ENCODE data around the gene AK5. TPM values are rescaled to one million over a fixed set of nuclear protein-coding genes. Genes with fewer than 3 reads are reported as not detected.
A peak's percentile ranks its signal among the peaks of the same experiment; 100 is the strongest.

AK5 gene
- total and polyA plus RNA-seq, 5 donors from 2014 or later = 7.3 to 22.5 (median 9.7) TPM

GRCh38 chr1:77556045-77556444 lies 274.2 kb downstream of the AK5 start:
- ATAC-seq (ENCODE audit: low read depth in 2 of 2) = no peak
- Histone ChIP-seq H3K4me1 (ENCODE audit: control insufficient read depth, insufficient read depth, low read length, poor library complexity, severe bottlenecking) (no peaks in the 10 kb centered on the region), H3K4me3 (ENCODE audit: low read depth, low read length) (no peak overlapping the region), H3K9me3 (ENCODE audit: control insufficient read depth in 2 of 2, low read length in 2 of 2) (no peaks in the 10 kb centered on the region), H3K27ac (ENCODE audit: insufficient read depth, low read length, poor library complexity, severe bottlenecking) (no peak overlapping the region), H3K36me3 (ENCODE audit: control insufficient read depth, insufficient read depth, low read length) (peaks cover 4% of the 10 kb centered on the region), H3K27me3 (ENCODE audit: control insufficient read depth, insufficient read depth, low read length) (no peaks in the 10 kb centered on the region)
- Mint-ChIP-seq H3K36me3 (peaks cover 28% of the 10 kb centered on the region), H3K27me3 (peaks cover 7% of the 10 kb centered on the region), H3K4me3 (no peak overlapping the region), H3K27ac (peak overlapping the region in 1 of 3 donors; percentile 36), H3K9me3 (peaks cover 0 to 1% (median 0%) of the 10 kb centered on the region in 7 donors), H3K4me1 (peaks cover 3 to 16% (median 6%) of the 10 kb centered on the region in 4 donors)
- no peak for DNase-seq

GRCh38 chr1:77557053-77557452 lies 275.2 kb downstream of the AK5 start:
- H3K27ac Mint-ChIP-seq = peak overlapping the region in 1 of 3 donors; percentile 77
- H3K36me3 ChIP-seq (ENCODE audit: control insufficient read depth, insufficient read depth, low read length) = peaks cover 5% of the 10 kb centered on the region
- no peaks in the 10 kb centered on the region for H3K4me1 ChIP-seq (ENCODE audit: control insufficient read depth, insufficient read depth, low read length, poor library complexity, severe bottlenecking)
- H3K9me3 Mint-ChIP-seq = peaks cover 0 to 4% (median 0%) of the 10 kb centered on the region in 7 donors
- ATAC-seq (ENCODE audit: low read depth in 2 of 2) (no peak), DNase-seq (no peak)
- no peak overlapping the region for H3K4me3 Mint-ChIP-seq
- no peak overlapping the region for H3K27ac ChIP-seq (ENCODE audit: insufficient read depth, low read length, poor library complexity, severe bottlenecking)
- H3K9me3 ChIP-seq (ENCODE audit: control insufficient read depth in 2 of 2, low read length in 2 of 2) = no peaks in the 10 kb centered on the region
- H3K27me3 ChIP-seq (ENCODE audit: control insufficient read depth, insufficient read depth, low read length) = no peaks in the 10 kb centered on the region
- H3K4me3 ChIP-seq (ENCODE audit: low read depth, low read length) = no peak overlapping the region
- peaks cover 31% of the 10 kb centered on the region for H3K36me3 Mint-ChIP-seq
- peaks cover 4 to 16% (median 6%) of the 10 kb centered on the region in 4 donors for H3K4me1 Mint-ChIP-seq
- no peaks in the 10 kb centered on the region for H3K27me3 Mint-ChIP-seq

- H3K27ac Mint-ChIP-seq = peak overlapping the region in 1 of 3 donors; percentile 58
- H3K9me3 Mint-ChIP-seq = peaks cover 0 to 4% (median 0%) of the 10 kb centered on the region in 7 donors
- peak in 1 of 2 donors; percentile 13 for ATAC-seq (ENCODE audit: low read depth in 2 of 2)
- H3K4me1 Mint-ChIP-seq = peaks cover 5 to 20% (median 9%) of the 10 kb centered on the region in 4 donors
- no peaks in the 10 kb centered on the region for H3K9me3 ChIP-seq (ENCODE audit: control insufficient read depth in 2 of 2, low read length in 2 of 2)
- peaks cover 11% of the 10 kb centered on the region for H3K36me3 ChIP-seq (ENCODE audit: control insufficient read depth, insufficient read depth, low read length)
- H3K4me3 Mint-ChIP-seq = no peak overlapping the region
- H3K27me3 Mint-ChIP-seq = no peaks in the 10 kb centered on the region
- no peak for DNase-seq
- no peak overlapping the region for H3K27ac ChIP-seq (ENCODE audit: insufficient read depth, low read length, poor library complexity, severe bottlenecking)
- H3K27me3 ChIP-seq (ENCODE audit: control insufficient read depth, insufficient read depth, low read length) = no peaks in the 10 kb centered on the region
- no peak overlapping the region for H3K4me3 ChIP-seq (ENCODE audit: low read depth, low read length)
- no peaks in the 10 kb centered on the region for H3K4me1 ChIP-seq (ENCODE audit: control insufficient read depth, insufficient read depth, low read length, poor library complexity, severe bottlenecking)
- peaks cover 23% of the 10 kb centered on the region for H3K36me3 Mint-ChIP-seq
These were observed 276.9 kb downstream of the AK5 start for GRCh38 chr1:77558591-77559164.

- H3K4me3 ChIP-seq (ENCODE audit: low read depth, low read length) = no peak overlapping the region
- no peaks in the 10 kb centered on the region for H3K27me3 Mint-ChIP-seq
- H3K27ac Mint-ChIP-seq = no peak overlapping the region
- H3K36me3 ChIP-seq (ENCODE audit: control insufficient read depth, insufficient read depth, low read length) = peaks cover 27% of the 10 kb centered on the region
- no peak for ATAC-seq (ENCODE audit: low read depth in 2 of 2)
- no peaks in the 10 kb centered on the region for H3K9me3 ChIP-seq (ENCODE audit: control insufficient read depth in 2 of 2, low read length in 2 of 2)
- H3K4me3 Mint-ChIP-seq = no peak overlapping the region
- no peak overlapping the region for H3K27ac ChIP-seq (ENCODE audit: insufficient read depth, low read length, poor library complexity, severe bottlenecking)
- peaks cover 0 to 3% (median 0%) of the 10 kb centered on the region in 7 donors for H3K9me3 Mint-ChIP-seq
- peaks cover 4 to 17% (median 9%) of the 10 kb centered on the region in 4 donors for H3K4me1 Mint-ChIP-seq
- peaks cover 22% of the 10 kb centered on the region for H3K36me3 Mint-ChIP-seq
- no peak for DNase-seq
- no peaks in the 10 kb centered on the region for H3K27me3 ChIP-seq (ENCODE audit: control insufficient read depth, insufficient read depth, low read length)
- H3K4me1 ChIP-seq (ENCODE audit: control insufficient read depth, insufficient read depth, low read length, poor library complexity, severe bottlenecking) = no peaks in the 10 kb centered on the region
These were observed 278.9 kb downstream of the AK5 start for GRCh38 chr1:77560741-77561140.

GRCh38 chr1:77562596-77563150 lies 280.9 kb downstream of the AK5 start:
- no peak overlapping the region for H3K27ac ChIP-seq (ENCODE audit: insufficient read depth, low read length, poor library complexity, severe bottlenecking)
- H3K27me3 ChIP-seq (ENCODE audit: control insufficient read depth, insufficient read depth, low read length) = no peaks in the 10 kb centered on the region
- ATAC-seq (ENCODE audit: low read depth in 2 of 2) (no peak), DNase-seq (no peak)
- Mint-ChIP-seq H3K27ac (peak overlapping the region in 1 of 3 donors; percentile 31), H3K4me3 (no peak overlapping the region), H3K9me3 (peaks cover 0 to 3% (median 0%) of the 10 kb centered on the region in 7 donors), H3K4me1 (peaks cover 4 to 10% (median 7%) of the 10 kb centered on the region in 4 donors), H3K27me3 (no peaks in the 10 kb centered on the region), H3K36me3 (peaks cover 33% of the 10 kb centered on the region)
- H3K4me3 ChIP-seq (ENCODE audit: low read depth, low read length) = no peak overlapping the region
- no peaks in the 10 kb centered on the region for H3K4me1 ChIP-seq (ENCODE audit: control insufficient read depth, insufficient read depth, low read length, poor library complexity, severe bottlenecking)
- no peaks in the 10 kb centered on the region for H3K9me3 ChIP-seq (ENCODE audit: control insufficient read depth in 2 of 2, low read length in 2 of 2)
- peaks cover 46% of the 10 kb centered on the region for H3K36me3 ChIP-seq (ENCODE audit: control insufficient read depth, insufficient read depth, low read length)

DNA sequence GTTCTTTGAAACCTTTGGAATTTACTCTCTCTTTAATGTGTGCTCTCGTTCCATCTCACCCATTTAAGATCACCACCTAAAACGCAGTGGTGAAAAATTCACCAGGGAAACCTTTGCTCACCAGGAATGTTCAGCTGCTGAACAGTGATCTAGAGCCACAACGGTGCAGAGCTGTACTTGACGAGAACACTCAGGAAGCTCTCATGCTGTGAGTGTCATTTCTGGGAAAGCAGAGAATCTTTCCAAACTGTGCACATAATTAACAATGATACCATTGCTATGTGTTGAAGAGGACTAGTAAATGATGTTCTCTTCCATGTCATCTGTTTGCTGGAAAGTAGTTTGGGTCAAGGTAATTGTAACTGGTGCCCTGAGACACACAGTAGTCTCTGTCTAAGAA lies 283.5 kb downstream of the AK5 start:
- Histone ChIP-seq H3K4me1 (ENCODE audit: control insufficient read depth, insufficient read depth, low read length, poor library complexity, severe bottlenecking) (no peaks in the 10 kb centered on the region), H3K36me3 (ENCODE audit: control insufficient read depth, insufficient read depth, low read length) (peaks cover 52% of the 10 kb centered on the region), H3K27me3 (ENCODE audit: control insufficient read depth, insufficient read depth, low read length) (no peaks in the 10 kb centered on the region), H3K9me3 (ENCODE audit: control insufficient read depth in 2 of 2, low read length in 2 of 2) (no peaks in the 10 kb centered on the region), H3K4me3 (ENCODE audit: low read depth, low read length) (no peak overlapping the region), H3K27ac (ENCODE audit: insufficient read depth, low read length, poor library complexity, severe bottlenecking) (no peak overlapping the region)
- ATAC-seq (ENCODE audit: low read depth in 2 of 2) (no peak), DNase-seq (no peak)
- Mint-ChIP-seq H3K4me3 (no peak overlapping the region), H3K27ac (peak overlapping the region in 1 of 3 donors; percentile 32), H3K27me3 (no peaks in the 10 kb centered on the region), H3K4me1 (peaks cover 2 to 10% (median 5%) of the 10 kb centered on the region in 4 donors), H3K9me3 (peaks cover 0 to 3% (median 0%) of the 10 kb centered on the region in 7 donors), H3K36me3 (peaks cover 42% of the 10 kb centered on the region)

- Mint-ChIP-seq H3K36me3 (peaks cover 46% of the 10 kb centered on the region), H3K9me3 (no peaks in the 10 kb centered on the region), H3K27me3 (no peaks in the 10 kb centered on the region), H3K27ac (peak overlapping the region in 1 of 3 donors; percentile 2), H3K4me3 (no peak overlapping the region), H3K4me1 (peaks cover 0 to 3% (median 0%) of the 10 kb centered on the region in 4 donors)
- DNase-seq (no peak), ATAC-seq (ENCODE audit: low read depth in 2 of 2) (no peak)
- Histone ChIP-seq H3K4me1 (ENCODE audit: control insufficient read depth, insufficient read depth, low read length, poor library complexity, severe bottlenecking) (no peaks in the 10 kb centered on the region), H3K36me3 (ENCODE audit: control insufficient read depth, insufficient read depth, low read length) (peaks cover 66% of the 10 kb centered on the region), H3K4me3 (ENCODE audit: low read depth, low read length) (no peak overlapping the region), H3K27me3 (ENCODE audit: control insufficient read depth, insufficient read depth, low read length) (no peaks in the 10 kb centered on the region), H3K9me3 (ENCODE audit: control insufficient read depth in 2 of 2, low read length in 2 of 2) (no peaks in the 10 kb centered on the region), H3K27ac (ENCODE audit: insufficient read depth, low read length, poor library complexity, severe bottlenecking) (no peak overlapping the region)
These were observed 289.8 kb downstream of the AK5 start for GRCh38 chr1:77571642-77572041.

DNA sequence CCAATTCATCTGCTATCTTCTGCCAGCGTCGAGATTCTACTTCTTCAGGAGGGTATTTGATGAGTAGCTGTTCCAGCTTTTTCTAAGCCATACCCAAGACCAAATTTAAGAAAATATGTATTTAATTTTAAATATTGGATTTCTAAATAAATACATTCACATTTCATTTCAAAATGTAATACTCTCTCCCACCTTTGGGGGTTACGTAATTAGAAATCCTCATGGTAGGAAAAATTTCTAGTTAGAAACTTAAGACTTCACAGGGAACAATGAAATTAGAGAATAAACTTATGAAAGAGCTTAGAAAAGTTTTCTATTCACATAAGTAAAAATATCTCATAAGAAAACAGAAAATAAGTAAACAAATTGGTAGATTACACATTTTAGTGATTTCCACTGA lies 297.7 kb downstream of the AK5 start:
- no peak for DNase-seq
- Histone ChIP-seq H3K9me3 (ENCODE audit: control insufficient read depth in 2 of 2, low read length in 2 of 2) (no peaks in the 10 kb centered on the region), H3K4me1 (ENCODE audit: control insufficient read depth, insufficient read depth, low read length, poor library complexity, severe bottlenecking) (no peaks in the 10 kb centered on the region), H3K27me3 (ENCODE audit: control insufficient read depth, insufficient read depth, low read length) (no peaks in the 10 kb centered on the region), H3K36me3 (ENCODE audit: control insufficient read depth, insufficient read depth, low read length) (peaks cover 73% of the 10 kb centered on the region), H3K4me3 (ENCODE audit: low read depth, low read length) (no peak overlapping the region), H3K27ac (ENCODE audit: insufficient read depth, low read length, poor library complexity, severe bottlenecking) (no peak overlapping the region)
- no peak overlapping the region for H3K4me3 Mint-ChIP-seq
- H3K4me1 Mint-ChIP-seq = peaks cover under 1 to 14% (median 6%) of the 10 kb centered on the region in 4 donors
- H3K36me3 Mint-ChIP-seq = peaks cover 36% of the 10 kb centered on the region
- H3K9me3 Mint-ChIP-seq = no peaks in the 10 kb centered on the region
- ATAC-seq (ENCODE audit: low read depth in 2 of 2) = no peak
- no peak overlapping the region for H3K27ac Mint-ChIP-seq
- H3K27me3 Mint-ChIP-seq = no peaks in the 10 kb centered on the region
